OCI-LY3 (cell line): ENCODE data around the gene NRXN3.

Experiments used
- CTCF ChIP-seq: fragments of 200-600, 300-600 bp; sonication (generic); IDR thresholded peaks from 2 replicates; pipeline ENCODE4 v1.5.1; 2014; ENCODE audit warnings: antibody characterized with exemption, low read length, low read depth
- EZH2phosphoT487 ChIP-seq: fragments of 200-600 bp; shearing (Covaris generic); IDR thresholded peaks from 2 replicates; pipeline ENCODE4 v1.6.1; 2018; ENCODE audit warnings: antibody characterized with exemption, mixed run types, low read depth

- no peak for TF ChIP-seq CTCF
- no peak for TF ChIP-seq EZH2phosphoT487
These were observed 1671.3 kb downstream of the NRXN3 start for GRCh38 chr14:79841433-79841832.
